H54 (cell line): ENCODE results near the gene PPARA.

Source experiments
- DNase-seq: peaks from one replicate; pipeline ENCODE4 v3.0.0; 2011; ENCODE audit warnings: low spot score, mixed read lengths; ENCODE audit not compliant: insufficient read length
- FAIRE-seq: peaks from 3 replicates; lab custom pipeline; 2011; peaks lifted over from hg19 to GRCh38; lab: Jason Lieb, UNC
- POLR2A ChIP-seq: IDR thresholded peaks from 2 replicates; pipeline ENCODE4 v1.6.1; 2011; ENCODE audit warnings: low read depth, mild to moderate bottlenecking, low read length

Gene PPARA

GRCh38 chr22:46150034-46150654 is at the start of gene PPARA:
Gene PPARA, plus strand, starts transcription at chr22:46150526. Its CDS starts 47,858 bp downstream, at chr22:46198384.
- DNase-seq (peak; percentile 82), FAIRE-seq (no peak)
- TF ChIP-seq POLR2A = no peak

- no peak for TF ChIP-seq POLR2A
- FAIRE-seq = no peak
- DNase-seq = no peak
Observed at GRCh38 chr22:46102159-46102558, 48.2 kb upstream of the PPARA start.

- TF ChIP-seq POLR2A = no peak
- DNase-seq (no peak), FAIRE-seq (no peak)
Observed at GRCh38 chr22:46102752-46103151, 47.6 kb upstream of the PPARA start.

GRCh38 chr22:46103181-46103580 is 47.1 kb upstream of the PPARA start:
- no peak for TF ChIP-seq POLR2A
- DNase-seq = no peak
- no peak for FAIRE-seq

- FAIRE-seq = no peak
- TF ChIP-seq POLR2A = no peak
- DNase-seq = no peak
Observed at GRCh38 chr22:46103664-46104063, 46.7 kb upstream of the PPARA start.

GRCh38 chr22:46104170-46104880 is 46.0 kb upstream of the PPARA start:
- DNase-seq (no peak), FAIRE-seq (no peak)
- no peak for TF ChIP-seq POLR2A

GRCh38 chr22:46104881-46105493 is 45.3 kb upstream of the PPARA start:
- FAIRE-seq = no peak

GRCh38 chr22:46105494-46106278 is 44.6 kb upstream of the PPARA start:
- DNase-seq (no peak), FAIRE-seq (no peak)
- no peak for TF ChIP-seq POLR2A

More at GRCh38 chr22:46104881-46105493, 45.3 kb upstream of the PPARA start:
- DNase-seq = no peak
- no peak for TF ChIP-seq POLR2A

- DNase-seq (no peak), FAIRE-seq (no peak)
- TF ChIP-seq POLR2A = no peak
Observed at GRCh38 chr22:46106279-46107022, 43.9 kb upstream of the PPARA start.

- DNase-seq (no peak), FAIRE-seq (no peak)
- TF ChIP-seq POLR2A = no peak
Observed at GRCh38 chr22:46107089-46107664, 43.1 kb upstream of the PPARA start.

GRCh38 chr22:46107753-46108563 is 42.4 kb upstream of the PPARA start:
- TF ChIP-seq POLR2A = no peak
- no peak for DNase-seq
- FAIRE-seq = no peak
